GM19438 (cell line): Measurements from ENCODE around the gene CCDC146.
"Not testable (repeated sequence)": the region's sequence is repeated elsewhere in the genome, so short reads cannot be mapped to it uniquely, and the experiment has no call there.

Experiments
- ATAC-seq: cut with Tn5 transposase; IDR thresholded peaks from one replicate; pipeline ENCODE4 v1.9.1; 2021; ENCODE audit warnings: low read depth; ENCODE audit not compliant: unreplicated experiment

Gene CCDC146

DNA sequence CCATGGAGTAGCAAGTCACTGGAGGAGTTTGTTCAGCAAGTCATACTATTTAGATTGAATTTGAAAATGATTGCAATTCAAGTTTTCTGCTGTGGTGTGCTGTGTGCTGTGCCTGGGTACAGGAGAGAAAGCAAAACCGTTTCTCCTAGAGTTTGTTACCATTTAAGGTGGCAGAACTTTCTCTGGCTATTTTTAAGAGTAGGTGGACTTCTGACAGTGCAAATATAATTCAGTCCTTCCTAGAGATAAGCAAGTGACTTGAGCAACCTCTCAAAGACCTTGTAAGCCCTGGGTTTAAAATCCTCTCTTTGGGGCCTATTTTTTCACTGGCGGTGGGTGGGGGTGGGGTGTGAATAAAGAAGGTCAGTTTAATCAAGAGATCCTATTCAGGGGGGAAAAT, 120.1 kb downstream of the CCDC146 start:
- ATAC-seq, result no peak

DNA sequence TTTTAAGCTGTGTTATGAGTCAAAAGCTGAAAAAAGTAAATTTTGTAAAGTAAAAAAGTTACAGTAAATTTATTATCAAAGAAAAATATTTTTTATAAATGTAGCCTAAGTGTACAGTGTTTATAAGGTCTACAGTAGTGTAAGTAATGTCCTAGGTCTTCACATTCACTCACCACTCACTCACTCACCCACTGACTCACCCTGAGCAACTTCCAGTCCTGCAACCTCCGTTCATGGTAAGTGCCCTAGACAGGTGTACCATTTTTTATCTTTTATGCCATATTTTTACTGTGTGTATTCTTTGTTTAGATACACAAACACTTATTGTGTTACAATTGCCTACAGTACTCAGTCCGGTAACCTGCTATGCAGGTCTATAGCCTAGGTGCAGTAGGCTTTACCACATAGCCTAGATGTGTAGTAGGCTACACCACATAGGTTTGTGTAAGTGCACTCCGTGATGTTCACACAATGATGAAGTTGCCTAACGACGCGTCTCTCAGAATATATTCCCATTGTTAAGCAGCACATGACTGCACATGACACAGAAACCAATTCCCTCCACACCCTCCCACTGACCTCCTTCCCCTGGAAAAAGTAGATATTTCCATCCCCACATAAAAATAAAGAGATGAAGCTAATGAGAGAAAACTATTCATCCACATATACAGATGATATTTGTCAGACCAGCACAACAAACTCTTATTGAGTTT, 122.0 kb downstream of the CCDC146 start:
- ATAC-seq, result no peak

DNA sequence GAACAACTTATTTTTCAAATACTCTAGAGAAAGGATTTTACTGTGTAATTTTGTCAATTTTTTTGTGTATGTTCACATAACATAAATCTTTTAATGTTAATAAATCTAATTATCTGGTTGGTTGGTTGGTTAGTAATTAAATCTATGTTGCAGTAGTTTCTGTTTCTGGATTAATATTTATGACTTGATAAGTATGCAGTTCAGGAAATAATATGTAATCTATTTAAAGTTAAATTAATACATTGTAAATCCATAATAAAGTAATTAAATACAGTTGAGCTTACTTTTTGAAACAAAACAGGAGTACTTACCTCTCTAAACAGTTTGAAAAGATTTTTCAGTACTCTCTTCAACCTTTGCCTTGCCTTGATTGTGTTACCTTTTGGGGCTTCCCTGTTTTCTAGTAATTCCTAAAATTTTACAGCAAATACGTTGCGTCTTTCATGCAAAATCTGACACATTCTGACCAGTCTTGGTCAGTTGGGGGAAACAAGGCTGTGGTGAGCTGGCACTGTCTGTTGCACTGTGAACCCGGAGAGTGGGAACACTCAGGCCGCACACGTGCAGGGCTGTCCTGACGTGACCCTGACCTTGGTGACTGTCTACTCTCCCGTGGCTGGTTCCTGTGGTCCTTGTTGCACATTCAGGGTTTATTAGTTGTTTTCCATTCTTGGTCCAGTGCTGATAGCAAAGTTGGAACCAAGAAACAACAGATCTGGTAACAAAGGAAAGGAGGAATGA, 122.8 kb downstream of the CCDC146 start:
- ATAC-seq, result no peak

DNA sequence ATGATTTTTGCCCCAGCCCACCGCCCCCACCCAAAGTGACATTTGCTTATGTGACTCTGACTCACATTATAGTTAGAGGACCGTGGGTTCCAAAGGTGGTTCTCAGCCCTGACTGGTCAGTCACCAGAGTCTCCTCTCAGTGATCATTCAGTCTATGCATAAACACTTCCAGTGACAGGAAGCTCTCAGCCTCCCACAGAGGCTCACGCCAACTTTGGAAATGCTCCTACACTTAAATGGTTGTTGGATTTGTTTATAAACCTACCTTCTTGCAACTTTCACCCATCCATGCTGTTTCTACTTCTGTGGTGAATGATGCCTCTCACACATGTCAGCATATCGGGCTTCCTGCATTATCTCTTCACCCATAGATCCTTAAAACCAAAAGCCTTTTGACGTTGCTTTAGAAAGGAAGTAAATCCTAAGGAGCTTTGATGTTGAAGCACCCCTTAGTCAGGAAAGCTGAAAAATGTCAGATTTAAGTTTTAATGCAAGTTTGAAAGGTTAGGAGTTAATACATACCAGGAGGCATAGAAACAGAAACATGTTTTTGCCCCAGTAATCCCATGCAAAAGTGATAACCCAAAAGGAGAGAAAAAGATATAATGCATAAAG, 123.7 kb downstream of the CCDC146 start:
- no peak for ATAC-seq

DNA sequence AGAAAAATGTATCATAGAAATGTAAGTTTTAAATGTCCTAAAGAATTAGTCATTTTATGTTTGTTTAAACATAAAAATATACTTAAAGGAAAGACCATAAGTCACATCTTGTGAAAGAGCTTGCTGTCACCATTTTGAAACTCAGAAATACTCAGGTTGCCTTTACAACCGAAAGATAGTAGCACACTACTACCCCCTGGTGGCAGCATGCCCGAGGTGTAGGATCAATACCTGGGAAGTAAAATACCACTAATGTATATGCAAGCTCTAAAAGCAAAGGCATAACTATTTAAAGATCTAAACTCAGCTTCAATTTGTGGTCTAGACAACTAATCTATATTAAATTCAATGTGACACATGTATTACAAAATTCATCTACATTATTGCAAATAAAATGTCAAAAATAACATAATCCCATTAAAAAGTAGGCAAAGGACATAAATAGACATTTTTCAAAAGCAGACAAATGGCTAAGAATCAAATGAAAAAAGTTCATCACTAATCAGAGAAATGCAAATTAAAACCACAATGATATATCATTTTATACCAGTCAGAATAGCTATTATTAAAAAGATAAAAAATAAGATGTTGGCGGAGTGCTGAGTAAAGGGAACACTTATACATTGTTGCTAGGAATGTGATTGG, 124.9 kb downstream of the CCDC146 start:
- ATAC-seq, result peak; percentile 81

DNA sequence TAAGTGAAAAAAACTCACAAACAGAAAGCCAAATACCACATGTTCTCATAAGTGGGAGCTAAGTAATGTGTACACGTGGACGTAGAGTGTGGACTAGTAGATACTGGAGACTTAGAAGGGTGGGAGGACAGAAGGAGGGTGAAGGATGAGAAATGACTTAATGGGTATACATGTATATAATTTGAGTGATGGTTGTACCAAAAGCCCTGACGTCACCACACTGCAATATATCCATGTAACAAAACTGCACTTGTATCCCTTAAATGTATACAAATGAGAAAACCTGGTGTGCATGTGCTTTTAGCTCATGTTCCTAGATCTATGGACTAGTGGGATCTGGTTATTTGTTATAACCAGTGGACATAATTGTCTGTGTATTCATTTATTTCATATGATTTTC, 125.7 kb downstream of the CCDC146 start:
- no peak for ATAC-seq

DNA sequence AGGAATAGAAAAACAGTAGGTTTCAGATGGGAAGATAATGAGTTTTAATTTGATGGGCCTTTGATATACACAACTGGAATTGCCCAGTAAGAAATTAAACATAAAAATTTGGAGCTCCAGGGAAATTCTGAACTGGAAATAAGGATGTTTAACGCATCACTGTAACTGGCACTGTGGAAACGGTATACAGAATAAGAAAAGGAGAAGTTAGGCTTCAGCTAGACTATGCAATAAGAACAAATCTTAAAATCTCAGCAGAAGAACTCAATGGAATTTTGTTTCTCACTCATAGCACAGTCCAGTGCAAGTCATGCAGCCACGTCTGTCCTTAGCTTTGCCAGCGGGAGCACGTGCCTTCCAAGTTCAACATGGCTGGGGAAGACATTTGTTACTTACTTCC, 130.1 kb downstream of the CCDC146 start:
- no peak for ATAC-seq

DNA sequence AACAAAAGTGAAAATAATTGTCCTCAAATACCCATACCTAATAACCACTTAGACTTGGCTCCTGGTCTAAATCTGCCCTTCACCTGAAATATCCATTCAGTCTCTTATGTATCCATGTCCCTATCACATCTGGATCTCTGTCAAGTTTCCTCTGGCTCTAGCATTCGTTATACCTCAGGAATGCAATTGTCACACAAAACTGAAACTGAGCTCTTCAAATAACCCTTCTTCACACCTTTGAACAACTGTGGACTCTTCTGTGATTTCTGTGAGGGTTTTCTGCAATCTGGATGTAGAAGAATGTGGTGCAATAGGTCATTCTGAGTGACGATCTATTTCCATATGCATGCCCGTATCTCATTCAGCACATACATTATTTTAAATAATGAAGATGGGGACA, 130.7 kb downstream of the CCDC146 start:
- no peak for ATAC-seq

DNA sequence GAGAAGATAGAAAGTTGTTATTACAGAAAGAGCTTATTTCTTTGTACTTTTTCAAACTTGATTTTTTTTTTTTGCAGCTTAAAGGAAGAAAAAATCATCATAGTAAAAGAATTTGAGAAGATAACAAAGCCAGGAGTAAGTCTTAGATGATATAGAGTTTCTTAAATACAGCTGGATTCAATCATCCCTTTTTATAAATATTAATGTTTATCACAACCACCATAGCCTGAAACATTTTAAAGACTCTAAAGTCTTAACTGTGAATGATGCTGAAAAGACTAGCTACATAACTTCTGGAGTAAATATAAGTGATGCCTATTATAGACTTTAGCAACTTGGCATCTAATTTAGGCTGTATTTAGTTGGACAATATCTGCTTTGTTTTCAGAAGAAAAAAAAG, 132.0 kb downstream of the CCDC146 start:
- no peak for ATAC-seq

DNA sequence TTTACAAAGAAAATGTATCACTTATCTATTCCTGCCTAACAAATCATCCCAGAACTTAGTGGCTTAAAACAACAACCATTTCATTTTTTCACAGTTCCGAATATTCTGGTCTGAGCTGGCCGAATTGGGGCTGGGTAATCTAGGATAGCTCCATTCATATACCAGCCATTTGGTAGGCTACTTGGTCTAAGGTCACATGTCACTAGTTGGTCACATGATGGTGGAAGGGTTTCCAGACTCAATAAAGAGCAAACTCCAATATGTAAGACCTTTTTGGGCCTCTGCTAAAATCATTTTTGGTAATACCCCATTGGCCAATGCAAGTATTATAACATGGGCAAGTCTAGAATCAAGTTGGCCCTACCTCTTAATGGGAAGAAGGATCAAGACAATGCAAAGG, 132.5 kb downstream of the CCDC146 start:
- no peak for ATAC-seq

DNA sequence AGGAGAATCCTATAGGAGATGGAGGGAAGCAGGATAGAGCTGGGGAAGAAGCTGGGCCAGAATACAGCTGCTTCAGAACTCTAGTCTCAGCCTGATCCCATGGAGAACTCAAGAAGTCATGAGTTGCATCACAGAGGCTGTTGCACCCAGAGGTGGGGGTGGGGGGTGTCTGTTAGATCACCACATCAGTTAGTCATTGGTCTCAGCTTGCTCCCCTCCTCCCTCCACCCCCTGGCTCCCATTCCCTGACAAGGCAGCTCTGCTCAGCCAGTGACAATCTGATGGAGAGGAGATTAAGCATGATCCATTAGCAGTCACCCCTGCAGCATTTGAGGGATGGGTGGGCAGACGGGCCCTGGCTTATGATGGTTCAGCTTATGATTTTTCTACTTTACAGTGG, 135.6 kb downstream of the CCDC146 start:
- no peak for ATAC-seq

DNA sequence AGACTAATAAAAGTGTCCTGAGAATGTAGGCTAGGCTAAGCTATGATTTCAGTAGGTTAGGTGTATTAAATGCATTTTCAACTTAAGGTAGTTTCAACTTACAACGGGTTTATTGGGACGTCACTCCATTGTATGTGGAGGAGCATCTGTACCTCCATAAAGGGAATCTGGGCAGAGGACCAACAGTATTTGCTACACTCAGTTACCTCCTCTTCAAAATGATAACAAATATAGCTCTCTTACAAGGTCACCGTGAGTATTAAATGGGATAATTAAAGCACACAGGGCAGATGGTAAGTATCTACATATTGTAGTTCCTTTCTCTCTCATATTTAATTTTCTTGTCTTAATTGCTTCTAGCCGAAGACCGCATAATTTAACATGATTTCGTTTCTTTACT, 136.2 kb downstream of the CCDC146 start:
- no peak for ATAC-seq

DNA sequence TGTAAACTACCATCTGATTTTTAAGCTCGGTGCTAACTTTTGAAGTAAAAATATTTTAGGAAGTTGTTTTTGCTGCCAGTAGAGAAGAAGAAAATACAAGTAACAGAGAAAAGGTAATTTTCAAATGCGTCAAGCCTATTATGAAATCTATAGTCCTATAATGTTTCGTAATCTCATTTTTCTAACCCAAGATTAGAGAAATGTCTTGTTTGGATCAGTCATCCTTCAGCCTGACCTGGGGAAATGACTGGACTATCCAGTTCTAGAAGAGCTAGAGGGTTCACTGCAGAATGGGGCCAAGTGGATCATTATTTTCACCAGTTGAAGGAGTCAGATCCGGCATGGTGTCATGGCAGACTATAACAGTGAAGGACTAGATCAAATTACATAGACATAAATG, 139.9 kb downstream of the CCDC146 start:
- ATAC-seq, result no peak

DNA sequence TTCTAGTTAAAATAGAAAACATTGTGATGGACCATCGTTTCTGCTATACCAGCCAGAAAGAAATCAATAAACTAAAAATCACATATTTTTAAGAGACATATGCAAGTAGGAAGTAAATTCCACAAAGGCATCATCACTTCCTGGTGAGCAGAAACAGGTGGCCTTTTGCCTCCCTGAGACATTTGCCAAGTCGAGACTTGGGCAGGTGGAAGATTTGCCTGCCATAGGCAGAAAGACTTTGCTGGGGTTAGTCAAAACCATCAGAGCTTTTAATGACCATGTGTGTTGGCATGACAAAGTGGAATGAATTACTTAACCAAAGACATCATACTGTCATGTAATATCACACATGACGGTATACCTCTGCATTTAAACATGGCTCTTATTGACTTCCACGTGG, 143.3 kb downstream of the CCDC146 start:
- ATAC-seq, result no peak

DNA sequence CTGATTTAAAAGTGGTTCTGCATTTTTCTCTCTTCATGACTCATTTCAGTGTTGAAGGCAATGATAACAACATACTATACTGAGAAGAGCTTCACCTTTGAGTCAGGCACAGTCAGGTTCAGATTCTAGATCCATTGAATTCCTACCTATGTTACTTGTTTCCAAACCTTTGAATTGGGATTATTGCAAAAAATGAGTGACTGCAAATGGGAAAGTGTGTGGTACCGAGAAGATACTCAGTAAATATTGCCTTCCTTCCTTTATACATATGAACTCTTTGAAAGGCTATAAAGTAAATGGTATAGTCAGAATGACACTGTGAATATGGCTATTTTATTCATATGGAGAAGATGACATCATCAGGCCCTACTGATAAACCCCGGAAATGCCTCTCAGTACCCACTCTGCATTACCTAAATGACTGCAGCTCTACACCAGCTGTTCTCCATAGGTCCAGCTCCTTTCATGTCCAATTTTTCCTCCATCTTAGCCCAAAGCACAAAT, 143.9 kb downstream of the CCDC146 start:
- peak; percentile 73 for ATAC-seq

DNA sequence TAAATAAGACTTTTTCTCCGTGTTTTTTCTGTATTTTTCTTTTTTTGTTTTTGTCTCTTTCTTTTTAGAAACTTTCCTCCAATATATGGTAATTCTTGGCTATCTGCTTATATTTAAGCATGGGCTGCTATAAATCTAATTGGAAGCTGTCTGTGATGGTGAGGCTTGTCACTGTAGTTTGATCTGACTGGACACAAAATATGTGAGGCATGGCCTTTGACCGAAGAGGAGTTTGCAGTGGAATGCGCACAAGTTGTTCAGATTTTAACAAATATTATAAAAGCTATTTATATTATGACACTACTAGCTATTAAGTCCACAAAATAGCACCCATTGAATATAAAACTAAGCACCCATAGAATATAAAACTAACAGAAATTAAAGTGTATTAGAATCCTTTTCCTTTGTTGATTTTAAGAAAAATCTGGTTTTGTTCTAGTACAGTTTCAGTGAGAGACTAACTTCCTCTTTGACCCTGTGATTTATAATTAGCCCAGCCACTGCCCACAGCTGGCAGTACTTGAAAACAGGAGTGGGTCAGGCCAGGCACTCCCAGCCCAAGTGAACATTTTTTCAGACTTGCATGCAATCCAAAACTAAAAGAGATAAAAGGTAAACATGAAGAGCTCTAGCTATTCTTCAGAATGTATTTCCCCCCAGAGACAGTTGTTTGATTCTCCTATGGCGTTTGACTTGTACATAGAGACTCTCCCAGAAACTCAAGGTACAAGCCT, 147.1 kb downstream of the CCDC146 start:
- peak; percentile 90 for ATAC-seq

DNA sequence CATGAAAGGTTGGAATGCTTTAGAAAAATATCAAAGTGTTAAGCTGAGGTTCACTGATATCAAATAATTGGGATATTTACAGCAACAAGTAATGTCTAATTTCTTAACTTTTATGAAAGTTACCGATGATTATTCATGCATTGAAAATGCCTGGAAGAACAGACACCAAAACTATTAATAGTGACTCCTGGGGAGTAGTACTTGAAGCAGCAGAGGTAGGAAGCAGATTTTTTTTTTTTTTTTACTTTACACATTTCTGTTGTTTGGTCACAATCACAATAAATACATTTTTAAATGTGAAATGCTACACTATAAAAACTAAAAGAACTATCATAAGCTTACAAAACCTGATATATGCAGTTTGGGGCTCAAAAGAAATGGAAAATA, 147.7 kb downstream of the CCDC146 start:
- ATAC-seq, result no peak

DNA sequence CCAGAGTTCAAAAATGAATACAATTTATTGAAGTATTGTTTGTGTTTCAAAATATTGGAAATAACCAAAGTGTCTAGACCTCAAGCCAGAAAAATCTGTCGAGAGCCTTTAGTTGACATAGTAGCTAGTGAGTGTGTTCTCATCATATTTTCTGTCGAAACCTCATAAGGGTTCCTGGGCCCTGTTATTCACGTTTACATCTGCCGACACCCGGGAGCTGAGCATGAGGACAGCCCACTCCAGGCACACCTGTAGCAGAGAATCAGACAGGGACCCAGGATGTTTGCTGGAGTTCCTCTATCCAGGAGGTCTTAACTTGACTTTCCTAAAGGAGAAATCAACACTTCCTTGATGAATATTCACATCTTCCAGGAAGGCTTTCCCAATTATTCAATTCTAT, 149.4 kb downstream of the CCDC146 start:
- no peak for ATAC-seq

DNA sequence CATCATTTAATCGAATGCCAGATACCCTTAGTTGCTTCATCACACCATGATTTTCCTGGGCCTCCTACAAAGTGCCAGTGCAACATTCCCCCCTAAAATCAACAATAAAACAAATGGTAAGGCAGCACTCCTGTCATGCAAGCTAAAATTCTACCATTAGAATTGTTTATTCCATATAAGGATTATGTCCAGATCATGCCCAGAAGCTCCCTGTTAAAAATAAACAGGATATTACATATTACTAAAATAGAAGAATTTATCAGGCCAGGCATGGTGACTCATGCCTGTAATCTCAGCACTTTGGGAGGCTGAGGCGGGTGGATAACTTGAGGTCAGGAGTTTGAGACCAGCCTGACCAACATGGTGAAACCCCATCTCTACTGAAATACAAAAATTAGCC, 153.2 kb downstream of the CCDC146 start:
- ATAC-seq, result not testable (repeated sequence)

DNA sequence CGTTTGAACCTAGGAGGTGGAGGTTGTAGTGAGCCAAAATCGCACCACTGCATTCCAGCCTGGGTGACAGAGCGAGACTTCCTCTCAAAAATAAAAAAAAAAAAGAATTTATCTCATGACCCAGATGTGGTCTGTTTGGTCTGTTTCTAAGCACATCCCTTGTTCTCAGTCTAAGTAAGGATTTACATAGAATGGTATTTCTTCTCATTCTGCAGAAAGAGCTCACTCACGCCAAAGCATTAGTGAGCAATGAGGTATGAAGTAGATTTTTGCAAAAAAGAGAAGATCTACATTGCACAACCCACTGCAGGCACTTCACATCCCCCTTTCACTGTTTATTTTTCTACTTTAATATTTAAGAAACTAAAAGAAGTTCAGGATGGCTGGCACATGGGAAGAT, 153.7 kb downstream of the CCDC146 start:
- no peak for ATAC-seq
